Astrocyte (in vitro differentiated cells and primary cell): Measurements from ENCODE around the gene PRAC1.

ENCODE experiments used
- EZH2 ChIP-seq: IDR thresholded peaks from 2 replicates; pipeline ENCODE4 v1.6.1; 2012; ENCODE audit warnings: mild to moderate bottlenecking, low read length, inconsistent platforms; ENCODE audit not compliant: insufficient read depth
- TF ChIP-seq, protein P1 (sequence below): IDR thresholded peaks from 2 replicates; pipeline ENCODE4 v1.5.1; 2011; ENCODE audit warnings: low read depth, mild to moderate bottlenecking, inconsistent platforms, low read length, moderate library complexity; ENCODE audit not compliant: insufficient read depth

DNA sequence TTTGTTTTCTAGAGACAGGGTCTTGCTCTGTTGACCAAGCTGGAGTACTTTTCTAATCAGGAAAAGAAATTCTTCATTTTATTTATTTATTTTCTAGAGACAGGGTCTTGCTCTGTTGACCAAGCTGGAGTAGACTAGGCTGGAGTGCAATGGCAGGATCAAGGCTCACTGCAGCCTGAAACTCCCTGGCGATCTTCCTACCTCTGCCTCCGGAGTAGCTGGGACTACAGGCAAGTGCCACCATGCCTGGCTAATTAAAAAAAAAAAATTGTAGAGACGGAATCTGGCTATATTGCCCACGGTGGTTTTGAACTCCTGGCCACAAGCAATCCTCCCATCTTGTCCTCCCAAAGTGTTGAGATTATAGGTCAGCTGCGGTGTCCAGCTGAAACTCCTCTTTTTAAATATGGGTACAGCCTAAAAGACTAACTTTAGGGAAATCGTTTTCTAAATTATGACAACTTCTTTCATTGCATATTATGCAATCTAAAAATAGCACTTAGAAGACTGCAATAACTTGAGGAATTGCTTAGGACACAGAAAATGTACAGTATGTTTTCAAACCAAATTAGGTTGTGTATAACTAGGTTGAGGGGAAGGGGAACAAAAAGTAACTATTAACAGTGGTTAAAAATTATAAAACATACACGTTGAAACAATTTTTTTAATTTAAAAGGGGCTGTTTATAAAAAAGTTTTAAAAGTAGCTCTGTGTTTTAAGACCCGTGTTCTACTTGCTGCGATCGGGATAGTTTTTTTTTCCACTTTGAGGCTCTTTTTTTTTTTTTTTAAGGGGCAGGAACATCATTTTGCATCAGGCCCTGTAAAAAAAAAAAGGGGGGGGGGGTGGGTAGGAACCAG lies 4.7 kb downstream of the PRAC1 start:
- TF ChIP-seq, protein P1, sequence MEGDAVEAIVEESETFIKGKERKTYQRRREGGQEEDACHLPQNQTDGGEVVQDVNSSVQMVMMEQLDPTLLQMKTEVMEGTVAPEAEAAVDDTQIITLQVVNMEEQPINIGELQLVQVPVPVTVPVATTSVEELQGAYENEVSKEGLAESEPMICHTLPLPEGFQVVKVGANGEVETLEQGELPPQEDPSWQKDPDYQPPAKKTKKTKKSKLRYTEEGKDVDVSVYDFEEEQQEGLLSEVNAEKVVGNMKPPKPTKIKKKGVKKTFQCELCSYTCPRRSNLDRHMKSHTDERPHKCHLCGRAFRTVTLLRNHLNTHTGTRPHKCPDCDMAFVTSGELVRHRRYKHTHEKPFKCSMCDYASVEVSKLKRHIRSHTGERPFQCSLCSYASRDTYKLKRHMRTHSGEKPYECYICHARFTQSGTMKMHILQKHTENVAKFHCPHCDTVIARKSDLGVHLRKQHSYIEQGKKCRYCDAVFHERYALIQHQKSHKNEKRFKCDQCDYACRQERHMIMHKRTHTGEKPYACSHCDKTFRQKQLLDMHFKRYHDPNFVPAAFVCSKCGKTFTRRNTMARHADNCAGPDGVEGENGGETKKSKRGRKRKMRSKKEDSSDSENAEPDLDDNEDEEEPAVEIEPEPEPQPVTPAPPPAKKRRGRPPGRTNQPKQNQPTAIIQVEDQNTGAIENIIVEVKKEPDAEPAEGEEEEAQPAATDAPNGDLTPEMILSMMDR: no peak
- no peak for TF ChIP-seq EZH2
